ENCODE measurements around the gene CNOT11.
A peak's percentile ranks its signal among the peaks of the same experiment; 100 is the strongest.
"Not testable (repeated sequence)": the region's sequence is repeated elsewhere in the genome, so short reads cannot be mapped to it uniquely, and the experiment has no call there.

Gene CNOT11

GRCh38 chr2:101238930-101239759 lies 13.5 kb upstream of the CNOT11 start:
- Histone ChIP-seq H3K4me1 (ENCODE audit: insufficient read depth, poor library complexity, severe bottlenecking) (no peaks in the 10 kb centered on the region), H3K27me3 (ENCODE audit: insufficient read depth, poor library complexity, severe bottlenecking) (no peaks in the 10 kb centered on the region), H3K4me3 (ENCODE audit: severe bottlenecking) (no peak overlapping the region), H3K9me3 (ENCODE audit: severe bottlenecking) (no peaks in the 10 kb centered on the region), H3K27ac (ENCODE audit: poor library complexity, severe bottlenecking) (no peak overlapping the region), H3K36me3 (ENCODE audit: low read depth) (no peaks in the 10 kb centered on the region)
- no peak for TF ChIP-seq CTCF (IDR thresholded peaks at IDR 0.05; ENCODE audit: poor library complexity, severe bottlenecking)
- DNase-seq (ENCODE audit: low spot score), result no peak
- ATAC-seq (ENCODE audit: low read depth), result no peak

- not testable (repeated sequence) for H3K36me3 ChIP-seq (ENCODE audit: low read depth); H3K4me1 ChIP-seq (ENCODE audit: insufficient read depth, poor library complexity, severe bottlenecking); ATAC-seq (ENCODE audit: low read depth); H3K9me3 ChIP-seq (ENCODE audit: severe bottlenecking); H3K4me3 ChIP-seq (ENCODE audit: severe bottlenecking); H3K27me3 ChIP-seq (ENCODE audit: insufficient read depth, poor library complexity, severe bottlenecking); DNase-seq (ENCODE audit: low spot score); H3K27ac ChIP-seq (ENCODE audit: poor library complexity, severe bottlenecking)
Measured at GRCh38 chr2:101239760-101240118, 12.9 kb upstream of the CNOT11 start.

- peak; percentile 70 for TF ChIP-seq CTCF (IDR thresholded peaks at IDR 0.05; ENCODE audit: poor library complexity, severe bottlenecking)
- H3K9me3 ChIP-seq (ENCODE audit: severe bottlenecking); H3K27me3 ChIP-seq (ENCODE audit: insufficient read depth, poor library complexity, severe bottlenecking); H3K36me3 ChIP-seq (ENCODE audit: low read depth); H3K4me3 ChIP-seq (ENCODE audit: severe bottlenecking); DNase-seq (ENCODE audit: low spot score); H3K4me1 ChIP-seq (ENCODE audit: insufficient read depth, poor library complexity, severe bottlenecking); ATAC-seq (ENCODE audit: low read depth); H3K27ac ChIP-seq (ENCODE audit: poor library complexity, severe bottlenecking): not testable (repeated sequence)
Measured at GRCh38 chr2:101240694-101241093, 12.0 kb upstream of the CNOT11 start.

GRCh38 chr2:101241158-101241557 lies 11.5 kb upstream of the CNOT11 start:
- Histone ChIP-seq H3K27ac (ENCODE audit: poor library complexity, severe bottlenecking) (no peak overlapping the region), H3K4me1 (ENCODE audit: insufficient read depth, poor library complexity, severe bottlenecking) (peaks cover under 1% of the 10 kb centered on the region), H3K9me3 (ENCODE audit: severe bottlenecking) (no peaks in the 10 kb centered on the region), H3K27me3 (ENCODE audit: insufficient read depth, poor library complexity, severe bottlenecking) (no peaks in the 10 kb centered on the region), H3K36me3 (ENCODE audit: low read depth) (no peaks in the 10 kb centered on the region), H3K4me3 (ENCODE audit: severe bottlenecking) (no peak overlapping the region)
- TF ChIP-seq CTCF (IDR thresholded peaks at IDR 0.05; ENCODE audit: poor library complexity, severe bottlenecking), result no peak
- DNase-seq (ENCODE audit: low spot score) (no peak), ATAC-seq (ENCODE audit: low read depth) (no peak)

GRCh38 chr2:101244373-101244772 lies 8.3 kb upstream of the CNOT11 start:
- H3K4me1 ChIP-seq (ENCODE audit: insufficient read depth, poor library complexity, severe bottlenecking); ATAC-seq (ENCODE audit: low read depth); H3K27me3 ChIP-seq (ENCODE audit: insufficient read depth, poor library complexity, severe bottlenecking): not testable (repeated sequence)

GRCh38 chr2:101244899-101245298 lies 7.8 kb upstream of the CNOT11 start:
- not testable (repeated sequence) for H3K4me3 ChIP-seq (ENCODE audit: severe bottlenecking); H3K27ac ChIP-seq (ENCODE audit: poor library complexity, severe bottlenecking); H3K4me1 ChIP-seq (ENCODE audit: insufficient read depth, poor library complexity, severe bottlenecking); ATAC-seq (ENCODE audit: low read depth); H3K36me3 ChIP-seq (ENCODE audit: low read depth); H3K27me3 ChIP-seq (ENCODE audit: insufficient read depth, poor library complexity, severe bottlenecking); DNase-seq (ENCODE audit: low spot score); H3K9me3 ChIP-seq (ENCODE audit: severe bottlenecking)

More at GRCh38 chr2:101244373-101244772, 8.3 kb upstream of the CNOT11 start:
- not testable (repeated sequence) for H3K9me3 ChIP-seq (ENCODE audit: severe bottlenecking); H3K27ac ChIP-seq (ENCODE audit: poor library complexity, severe bottlenecking); H3K36me3 ChIP-seq (ENCODE audit: low read depth); DNase-seq (ENCODE audit: low spot score); H3K4me3 ChIP-seq (ENCODE audit: severe bottlenecking)

- not testable (repeated sequence) for H3K27ac ChIP-seq (ENCODE audit: poor library complexity, severe bottlenecking); H3K9me3 ChIP-seq (ENCODE audit: severe bottlenecking); H3K4me1 ChIP-seq (ENCODE audit: insufficient read depth, poor library complexity, severe bottlenecking); H3K4me3 ChIP-seq (ENCODE audit: severe bottlenecking); H3K27me3 ChIP-seq (ENCODE audit: insufficient read depth, poor library complexity, severe bottlenecking); ATAC-seq (ENCODE audit: low read depth); DNase-seq (ENCODE audit: low spot score); H3K36me3 ChIP-seq (ENCODE audit: low read depth)
Measured at GRCh38 chr2:101245468-101245867, 7.2 kb upstream of the CNOT11 start.

GRCh38 chr2:101248756-101249155 lies 3.9 kb upstream of the CNOT11 start:
- not testable (repeated sequence) for H3K27me3 ChIP-seq (ENCODE audit: insufficient read depth, poor library complexity, severe bottlenecking); ATAC-seq (ENCODE audit: low read depth); H3K4me3 ChIP-seq (ENCODE audit: severe bottlenecking); H3K36me3 ChIP-seq (ENCODE audit: low read depth); H3K27ac ChIP-seq (ENCODE audit: poor library complexity, severe bottlenecking); H3K9me3 ChIP-seq (ENCODE audit: severe bottlenecking); DNase-seq (ENCODE audit: low spot score)
- H3K4me1 ChIP-seq (ENCODE audit: insufficient read depth, poor library complexity, severe bottlenecking), result peaks cover 13% of the 10 kb centered on the region

Data from RWPE2 (cell line).